K562 (cell line): ENCODE data around the gene PTPRM. TPM values are rescaled to one million over a fixed set of nuclear protein-coding genes. Genes with fewer than 3 reads are reported as not detected.
A peak's percentile ranks its signal among the peaks of the same experiment; 100 is the strongest.

Source experiments
- ATAC-seq: fragments of 200-7000 bp; cut with Tn5 transposase; 3 replicates; pipeline ENCODE4 v1.9.1; 2020; ENCODE audit warnings: moderate library complexity
- BruUV-seq: library from RNA; stranded (reverse); fragments of 400-500 nt; replicated peaks from 2 replicates; lab custom pipeline; 2021; lab: Mats Ljungman, UMichigan
- CTCF ChIA-PET: fragments of 300-600 bp; formaldehyde crosslinking; extraction: SDS; loops from one replicate; lab custom pipeline; 2021; ENCODE audit warnings: low intra/inter-chr PET ratio; lab: Yijun Ruan, JAX
- POLR2A ChIA-PET: fragments of 300-600, 350-650 bp; sonication (Branson Sonifier 250); formaldehyde crosslinking; extraction: SDS; loops from one replicate; lab custom pipeline; 2021; ENCODE audit warnings: antibody characterized with exemption, inconsistent platforms; lab: Yijun Ruan, JAX
- DNase-seq, 4 experiments: peaks; one replicate each; pipeline versions ENCODE4 v3.0.0 to v3.0.0-alpha.2; 2011 to 2018; ENCODE audit warnings: low spot score in 3 of 4, mixed read lengths in 3 of 4; ENCODE audit errors: extremely low read depth in 1 of 4
- FAIRE-seq: peaks from 2 replicates; lab custom pipeline; 2011; peaks lifted over from hg19 to GRCh38; lab: Jason Lieb, UNC
- H2AFZ ChIP-seq: 2 replicates; pipeline ENCODE4 v1.6.0; 2011; ENCODE audit warnings: low read depth, low read length, control low read depth, inconsistent platforms
- H3K27ac ChIP-seq: fragments of 200-600 bp; 3 replicates; pipeline ENCODE4 v1.8.0; 2011; ENCODE audit warnings: low read depth, mild to moderate bottlenecking, control low read depth, inconsistent platforms, low read length, moderate library complexity, mixed read lengths; ENCODE audit errors: extremely low read depth
- H3K27me3 ChIP-seq, 2 experiments: fragments of 300-600 bp in 1 of 2; 2 replicates in 1 of 2; 3 replicates in 1 of 2; pipeline versions ENCODE4 v1.6.0 to v1.8.0; 2011; ENCODE audit warnings: inconsistent platforms in 2 of 2, low read length in 2 of 2, mild to moderate bottlenecking in 1 of 2, mixed read lengths in 1 of 2, moderate library complexity in 1 of 2; ENCODE audit not compliant: control insufficient read depth in 2 of 2, insufficient read depth in 2 of 2
- H3K36me3 ChIP-seq: fragments of 300-600 bp; 3 replicates; pipeline ENCODE4 v1.8.0; 2011; ENCODE audit warnings: mild to moderate bottlenecking, low read length, inconsistent platforms; ENCODE audit not compliant: control insufficient read depth, insufficient read depth
- H3K4me1 ChIP-seq, 2 experiments: fragments of 200-600 bp in 1 of 2; replicated peaks in 1 of 2; 2 replicates in 1 of 2; 3 replicates in 1 of 2; pipeline versions ENCODE4 v1.5.1 to v1.8.0; 2011; ENCODE audit warnings: inconsistent platforms in 2 of 2, low read length in 2 of 2, mild to moderate bottlenecking in 1 of 2, mixed read lengths in 1 of 2, moderate library complexity in 1 of 2; ENCODE audit not compliant: control insufficient read depth in 2 of 2, insufficient read depth in 2 of 2
- H3K4me2 ChIP-seq: 2 replicates; pipeline ENCODE4 v1.6.1; 2011; ENCODE audit warnings: low read length, control low read depth, inconsistent platforms, mixed read lengths; ENCODE audit not compliant: insufficient read depth
- H3K4me3 ChIP-seq: fragments of 200-600 bp; sonication (generic), shearing (Covaris generic); 2 replicates; pipeline ENCODE4 v1.5.1; 2016; ENCODE audit warnings: control low read depth, inconsistent platforms
- H3K79me2 ChIP-seq: fragments of 200-600 bp; 3 replicates; pipeline ENCODE4 v1.8.0; 2011; ENCODE audit warnings: low read length, inconsistent platforms; ENCODE audit not compliant: control insufficient read depth, insufficient read depth
- H3K9ac ChIP-seq, 2 experiments: 2 replicates each; pipeline versions ENCODE4 v1.6.0 to v1.6.1; 2011; ENCODE audit warnings: low read depth in 2 of 2, low read length in 2 of 2, control low read depth in 1 of 2, inconsistent platforms in 1 of 2, mild to moderate bottlenecking in 1 of 2, mixed read lengths in 1 of 2; ENCODE audit not compliant: insufficient read depth in 1 of 2
- H3K9me1 ChIP-seq: one replicate; pipeline ENCODE4 v1.6.0; 2011; ENCODE audit warnings: inconsistent platforms, mild to moderate bottlenecking, low read length, moderate library complexity; ENCODE audit not compliant: control insufficient read depth, insufficient read depth
- H3K9me3 ChIP-seq: replicated peaks from 2 replicates; pipeline ENCODE4 v1.5.1; 2011; ENCODE audit warnings: low read depth, low read length, inconsistent platforms; ENCODE audit not compliant: control insufficient read depth, insufficient read depth
- H4K20me1 ChIP-seq: replicated peaks from 2 replicates; pipeline ENCODE4 v1.6.1; 2011; ENCODE audit warnings: low read length, inconsistent platforms, mixed read lengths; ENCODE audit not compliant: control insufficient read depth, insufficient read depth
- ARID1B ChIP-seq: fragments of 450-650 bp; IDR thresholded peaks from 2 replicates; pipeline ENCODE4 v1.6.1; 2016; ENCODE audit warnings: antibody characterized with exemption, mild to moderate bottlenecking, inconsistent platforms
- CREBBP ChIP-seq: IDR thresholded peaks from one replicate; pipeline ENCODE4 v1.6.1; 2012; ENCODE audit warnings: low read depth, mild to moderate bottlenecking, control low read depth, inconsistent platforms, low read length
- ETS2 ChIP-seq: IDR thresholded peaks from 2 replicates; pipeline ENCODE4 v1.6.1; 2016; ENCODE audit warnings: borderline replicate concordance, missing genetic modification characterization, mild to moderate bottlenecking, moderate library complexity, missing compliant biosample characterization; ENCODE audit not compliant: poor library complexity, severe bottlenecking
- HES1 ChIP-seq: fragments of 450-650 bp; IDR thresholded peaks from 2 replicates; pipeline ENCODE4 v1.6.1; 2016; ENCODE audit warnings: low read depth, mild to moderate bottlenecking, moderate library complexity
- NCOA1 ChIP-seq: fragments of 450-650 bp; IDR thresholded peaks from 2 replicates; pipeline ENCODE4 v1.6.1; 2016; ENCODE audit warnings: low read depth
- TGIF2 ChIP-seq: sonication (generic); formaldehyde crosslinking; IDR thresholded peaks from 2 replicates; pipeline ENCODE4 v1.8.1; 2022; ENCODE audit warnings: mild to moderate bottlenecking, missing genetic modification reagents, moderate library complexity
- THRAP3 ChIP-seq: fragments of 450-650 bp; IDR thresholded peaks from 2 replicates; pipeline ENCODE4 v1.6.1; 2016; ENCODE audit warnings: mild to moderate bottlenecking, inconsistent platforms, borderline replicate concordance
- WGBS: fragments of 100-300 bp; shearing (Covaris generic); methylation state at CpG from one replicate; pipeline ENCODE4 v1.1.6; 2016; ENCODE audit warnings: low coverage, mixed read lengths; ENCODE audit not compliant: insufficient coverage; ENCODE audit errors: missing lambda C conversion rate; 5-methylcytosine and 5-hydroxymethylcytosine counted together
- in situ Hi-C: fragments of 300-500 bp; cut with MboI; formaldehyde crosslinking; loops from 4 replicates; pipeline ENCODE4 v1.15.0; 2018; ENCODE audit warnings: inconsistent platforms, mixed read lengths
- intact Hi-C: fragments of 100-400 bp; cut with micrococcal nuclease; formaldehyde crosslinking; loops from 2 replicates; pipeline ENCODE4 v1.14.2; 2022
- polyA plus RNA-seq, 8 experiments: library from polyadenylated mRNA; depleted of rRNA in 4 of 8; stranded (reverse) in 5 of 8; unstranded in 3 of 8; fragments of >200 nt; fragmentation: Nextera tagmentation in 2 of 8; fragmentation: Illumina TruSeq in 1 of 8; extraction: Ambion mirVana in 2 of 8; extraction: Trizol in 1 of 8; gene quantifications; 2 replicates each; pipeline versions ENCODE4 v1.2.1 to v1.2.3, GENCODE V29; 2011 to 2014; ENCODE audit warnings: inconsistent platforms in 1 of 8, missing spikeins in 1 of 8
- total RNA-seq, 7 experiments: library from RNA; depleted of rRNA in 6 of 7; stranded (reverse); fragments of >200 nt in 6 of 7; fragmentation: Illumina TruSeq in 2 of 7; extraction: Trizol in 2 of 7; gene quantifications; 2 replicates each; pipeline versions ENCODE4 v1.2.1 to v1.2.3, GENCODE V29; 2011 to 2021; ENCODE audit warnings: low replicate concordance in 1 of 7
- TF ChIP-seq, protein P1 (sequence below), 2 experiments: fragments of 150-350 bp in 1 of 2; IDR thresholded peaks; 2 replicates each; pipeline ENCODE4 v1.6.1; 2012 to 2016; ENCODE audit warnings: low read depth in 2 of 2, low read length in 2 of 2, mild to moderate bottlenecking in 1 of 2, moderate library complexity in 1 of 2
- TF ChIP-seq, protein P2 (sequence below), 2 experiments: fragments of 200-800 bp in 1 of 2; sonication (Bioruptor generic) in 1 of 2; sonication (generic) in 1 of 2; formaldehyde crosslinking in 1 of 2; IDR thresholded peaks in 1 of 2; conservative IDR thresholded peaks in 1 of 2; 2 replicates each; pipeline versions ENCODE4 v1.5.0 to v1.6.1; 2016 to 2020; ENCODE audit warnings: missing compliant biosample characterization in 1 of 2, missing genetic modification characterization in 1 of 2, missing genetic modification reagents in 1 of 2

The PTPRM gene
- total and polyA plus RNA-seq, 9 of the 15 experiments (the other 6 are each of a cell fraction or from before 2014, with no cell fraction given): 0.03 to 0.16 (median 0.08) TPM; not detected in 3

DNA sequence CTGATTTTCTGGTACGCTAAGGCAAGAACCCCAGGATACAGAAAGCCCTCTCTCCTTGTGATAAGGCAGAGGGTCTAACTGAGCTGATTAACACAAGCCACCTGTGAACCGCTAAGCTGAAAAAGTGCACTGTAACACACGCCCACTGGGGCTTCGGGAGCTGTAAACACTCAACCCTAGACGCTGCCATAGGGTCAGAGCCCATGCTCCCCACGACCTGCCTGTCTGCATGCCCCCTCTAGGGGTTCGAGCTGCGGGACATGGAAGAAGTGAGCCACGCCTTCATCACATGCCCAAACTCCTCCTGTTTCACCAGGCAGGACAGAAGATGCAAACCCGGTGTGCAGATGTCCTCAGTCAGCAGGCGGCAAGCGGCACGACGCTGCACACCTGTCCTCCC is 868.3 kb downstream of the PTPRM start:
- no peak for DNase-seq
- Histone ChIP-seq H3K9ac (no peak overlapping the region), H3K79me2 (no peaks in the 10 kb centered on the region), H3K27ac (no peak overlapping the region), H3K9me1 (no peaks in the 10 kb centered on the region), H3K9me3 (no peaks in the 10 kb centered on the region), H2AFZ (no peak overlapping the region), H3K27me3 (peaks cover 34 to 65% of the 10 kb centered on the region in 2 experiments; a peak in 4 of 5 replicates), H3K36me3 (no peaks in the 10 kb centered on the region), H3K4me1 (no peaks in the 10 kb centered on the region), H3K4me2 (no peak overlapping the region), H3K4me3 (no peak overlapping the region), H4K20me1 (no peaks in the 10 kb centered on the region; the same call in 1 of the 2 replicates)
- ChIA-PET CTCF (no interaction called here), POLR2A (no interaction called here)
- intact Hi-C loops (no loop called here), in situ Hi-C loops (no loop called here)
- 2% methylated on average over 14 of the region's 14 CpGs for WGBS
- BruUV-seq: no TSS peak
- peak; percentile 33; the same call in 1 of the 3 replicates for ATAC-seq
- TF ChIP-seq HES1 (no peak), CREBBP (no peak), THRAP3 (no peak), NCOA1 (no peak), ETS2 (tag) (no peak)
- FAIRE-seq: no peak

DNA sequence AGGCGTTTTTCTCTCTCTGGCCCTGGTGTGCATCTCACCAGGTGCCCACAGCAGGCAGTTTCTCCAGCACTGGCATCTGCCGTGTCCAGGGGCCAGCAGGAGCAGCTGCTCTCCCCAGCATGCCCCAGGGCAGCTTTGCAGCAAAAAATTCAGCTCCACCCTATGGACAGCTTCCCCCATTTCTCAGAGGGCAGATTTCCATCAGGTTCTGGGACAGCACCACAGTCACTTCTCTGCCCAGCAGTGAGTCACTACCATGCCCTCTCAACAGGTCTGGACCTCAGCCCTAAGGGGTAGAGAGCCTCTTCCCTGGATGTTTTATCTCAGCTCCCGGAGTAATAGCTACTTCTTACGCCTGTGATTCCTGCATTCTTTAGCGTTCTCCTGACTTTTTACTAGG is 871.9 kb downstream of the PTPRM start:
- 0% methylated on average over 5 of the region's 5 CpGs for WGBS
- BruUV-seq: no TSS peak
- FAIRE-seq (no peak), ATAC-seq (no peak), DNase-seq (no peak)
- no peaks in the 10 kb centered on the region for H3K36me3 ChIP-seq
- in situ Hi-C loops (no loop called here), intact Hi-C loops (no loop called here)
- H3K79me2 ChIP-seq: no peaks in the 10 kb centered on the region
- H4K20me1 ChIP-seq: no peaks in the 10 kb centered on the region; the same call in 1 of the 2 replicates
- H3K4me2 ChIP-seq: no peak overlapping the region
- H3K9me3 ChIP-seq: no peaks in the 10 kb centered on the region
- no peak overlapping the region for H3K4me3 ChIP-seq
- H3K27ac ChIP-seq: no peak overlapping the region
- no peaks in the 10 kb centered on the region for H3K4me1 ChIP-seq
- no peaks in the 10 kb centered on the region for H3K9me1 ChIP-seq
- ChIA-PET POLR2A (no interaction called here), CTCF (no interaction called here)
- peaks cover 19 to 39% of the 10 kb centered on the region in 2 experiments; a peak in 4 of 5 replicates for H3K27me3 ChIP-seq
- H2AFZ ChIP-seq: no peak overlapping the region
- no peak overlapping the region for H3K9ac ChIP-seq
- TF ChIP-seq, protein P1, sequence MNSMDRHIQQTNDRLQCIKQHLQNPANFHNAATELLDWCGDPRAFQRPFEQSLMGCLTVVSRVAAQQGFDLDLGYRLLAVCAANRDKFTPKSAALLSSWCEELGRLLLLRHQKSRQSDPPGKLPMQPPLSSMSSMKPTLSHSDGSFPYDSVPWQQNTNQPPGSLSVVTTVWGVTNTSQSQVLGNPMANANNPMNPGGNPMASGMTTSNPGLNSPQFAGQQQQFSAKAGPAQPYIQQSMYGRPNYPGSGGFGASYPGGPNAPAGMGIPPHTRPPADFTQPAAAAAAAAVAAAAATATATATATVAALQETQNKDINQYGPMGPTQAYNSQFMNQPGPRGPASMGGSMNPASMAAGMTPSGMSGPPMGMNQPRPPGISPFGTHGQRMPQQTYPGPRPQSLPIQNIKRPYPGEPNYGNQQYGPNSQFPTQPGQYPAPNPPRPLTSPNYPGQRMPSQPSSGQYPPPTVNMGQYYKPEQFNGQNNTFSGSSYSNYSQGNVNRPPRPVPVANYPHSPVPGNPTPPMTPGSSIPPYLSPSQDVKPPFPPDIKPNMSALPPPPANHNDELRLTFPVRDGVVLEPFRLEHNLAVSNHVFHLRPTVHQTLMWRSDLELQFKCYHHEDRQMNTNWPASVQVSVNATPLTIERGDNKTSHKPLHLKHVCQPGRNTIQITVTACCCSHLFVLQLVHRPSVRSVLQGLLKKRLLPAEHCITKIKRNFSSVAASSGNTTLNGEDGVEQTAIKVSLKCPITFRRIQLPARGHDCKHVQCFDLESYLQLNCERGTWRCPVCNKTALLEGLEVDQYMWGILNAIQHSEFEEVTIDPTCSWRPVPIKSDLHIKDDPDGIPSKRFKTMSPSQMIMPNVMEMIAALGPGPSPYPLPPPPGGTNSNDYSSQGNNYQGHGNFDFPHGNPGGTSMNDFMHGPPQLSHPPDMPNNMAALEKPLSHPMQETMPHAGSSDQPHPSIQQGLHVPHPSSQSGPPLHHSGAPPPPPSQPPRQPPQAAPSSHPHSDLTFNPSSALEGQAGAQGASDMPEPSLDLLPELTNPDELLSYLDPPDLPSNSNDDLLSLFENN (IDR thresholded peaks at IDR 0.05; ENCODE audit: low read depth in 2 of 2, low read length in 2 of 2): no peak
- TF ChIP-seq, protein P2, sequence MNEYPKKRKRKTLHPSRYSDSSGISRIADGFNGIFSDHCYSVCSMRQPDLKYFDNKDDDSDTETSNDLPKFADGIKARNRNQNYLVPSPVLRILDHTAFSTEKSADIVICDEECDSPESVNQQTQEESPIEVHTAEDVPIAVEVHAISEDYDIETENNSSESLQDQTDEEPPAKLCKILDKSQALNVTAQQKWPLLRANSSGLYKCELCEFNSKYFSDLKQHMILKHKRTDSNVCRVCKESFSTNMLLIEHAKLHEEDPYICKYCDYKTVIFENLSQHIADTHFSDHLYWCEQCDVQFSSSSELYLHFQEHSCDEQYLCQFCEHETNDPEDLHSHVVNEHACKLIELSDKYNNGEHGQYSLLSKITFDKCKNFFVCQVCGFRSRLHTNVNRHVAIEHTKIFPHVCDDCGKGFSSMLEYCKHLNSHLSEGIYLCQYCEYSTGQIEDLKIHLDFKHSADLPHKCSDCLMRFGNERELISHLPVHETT (CRISPR knock-in tag; conservative IDR thresholded peaks at IDR 0.05 in 1 of 2, IDR thresholded peaks at IDR 0.05 in 1 of 2): no peak
- no peak for TF ChIP-seq TGIF2 (CRISPR knock-in tag)
- no peak for TF ChIP-seq ARID1B
